Measurements from ENCODE around the gene RBM6. TPM values are rescaled to one million over a fixed set of nuclear protein-coding genes. Genes with fewer than 3 reads are reported as not detected.

The RBM6 gene
- total and polyA plus RNA-seq, 2 of the 4 experiments (the other 2 are of a cell fraction) = 38.5 to 64.6 TPM

DNA sequence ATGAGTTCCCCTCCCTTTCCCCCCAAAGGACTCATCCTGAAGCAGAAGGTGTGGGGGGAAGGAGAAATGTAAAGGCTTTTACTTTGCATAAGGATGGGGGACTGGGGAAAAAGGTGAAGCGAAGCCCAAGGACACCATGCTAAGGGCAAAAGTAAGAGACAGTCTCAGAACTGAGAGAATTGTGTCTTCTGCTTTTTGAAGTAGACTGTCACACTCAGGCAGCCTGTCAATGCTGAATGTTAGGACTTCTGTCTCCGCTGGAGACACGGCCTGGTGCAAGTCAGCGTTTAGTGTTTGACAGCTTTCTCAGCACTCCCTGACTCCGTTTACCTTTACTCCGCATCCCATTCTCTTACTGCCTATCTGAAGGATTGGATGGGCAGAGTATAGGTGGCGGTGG, 162.6 kb downstream of the RBM6 start (continued):
- TF ChIP-seq FOS (IDR thresholded peaks at IDR 0.05; ENCODE audit: low read depth, low read length) (no peak), CEBPB (IDR thresholded peaks at IDR 0.05; ENCODE audit: low read depth, low read length) (no peak), MAFK (IDR thresholded peaks at IDR 0.05; ENCODE audit: low read depth, low read length) (no peak), MAZ (IDR thresholded peaks at IDR 0.05; ENCODE audit: borderline replicate concordance, low read depth, low read length) (no peak), RAD21 (IDR thresholded peaks at IDR 0.05; ENCODE audit: low read length) (no peak)

- dilution Hi-C loops (cut with HindIII; ENCODE audit: low sequenced_read_pairs, unreplicated experiment) = no loop called here
- no peak overlapping the region for H2BK20ac ChIP-seq (ENCODE audit: low read depth, low read length)
- no peak overlapping the region for H4K8ac ChIP-seq (ENCODE audit: low read depth in 2 of 2, low read length in 2 of 2)
- no TSS peak for BruUV-seq (replicated peaks)
- ChIA-PET CTCF (no interaction called here), POLR2A (ENCODE audit: unreplicated experiment) (no interaction called here)
- in situ Hi-C loops (cut with MboI; ENCODE audit: low sequenced_read_pairs) = no loop called here
- H3K14ac ChIP-seq (replicated peaks; ENCODE audit: low read depth, low read length) = no peak overlapping the region
- no peak overlapping the region for H3K4me3 ChIP-seq (ENCODE audit: insufficient read depth, low read depth, low read length)
- no peak overlapping the region for H3K4ac ChIP-seq (ENCODE audit: low read depth, low read length)
- ATAC-seq (ENCODE audit: low read depth) (no peak), DNase-seq (no peak)
- TF ChIP-seq MAZ (IDR thresholded peaks at IDR 0.05; ENCODE audit: borderline replicate concordance, low read depth, low read length) (no peak), RCOR1 (IDR thresholded peaks at IDR 0.05; ENCODE audit: insufficient replicate concordance, low read length) (no peak), FOS (IDR thresholded peaks at IDR 0.05; ENCODE audit: low read depth, low read length) (no peak), SMC3 (IDR thresholded peaks at IDR 0.05; ENCODE audit: low read depth, low read length) (no peak), BHLHE40 (IDR thresholded peaks at IDR 0.05; ENCODE audit: low read depth, low read length) (no peak), RFX5 (IDR thresholded peaks at IDR 0.05; ENCODE audit: low read depth, low read length) (no peak), MAFK (IDR thresholded peaks at IDR 0.05; ENCODE audit: low read depth, low read length) (no peak), ELK1 (IDR thresholded peaks at IDR 0.05; ENCODE audit: borderline replicate concordance, low read depth, low read length) (no peak)
- TF ChIP-seq, protein P1, sequence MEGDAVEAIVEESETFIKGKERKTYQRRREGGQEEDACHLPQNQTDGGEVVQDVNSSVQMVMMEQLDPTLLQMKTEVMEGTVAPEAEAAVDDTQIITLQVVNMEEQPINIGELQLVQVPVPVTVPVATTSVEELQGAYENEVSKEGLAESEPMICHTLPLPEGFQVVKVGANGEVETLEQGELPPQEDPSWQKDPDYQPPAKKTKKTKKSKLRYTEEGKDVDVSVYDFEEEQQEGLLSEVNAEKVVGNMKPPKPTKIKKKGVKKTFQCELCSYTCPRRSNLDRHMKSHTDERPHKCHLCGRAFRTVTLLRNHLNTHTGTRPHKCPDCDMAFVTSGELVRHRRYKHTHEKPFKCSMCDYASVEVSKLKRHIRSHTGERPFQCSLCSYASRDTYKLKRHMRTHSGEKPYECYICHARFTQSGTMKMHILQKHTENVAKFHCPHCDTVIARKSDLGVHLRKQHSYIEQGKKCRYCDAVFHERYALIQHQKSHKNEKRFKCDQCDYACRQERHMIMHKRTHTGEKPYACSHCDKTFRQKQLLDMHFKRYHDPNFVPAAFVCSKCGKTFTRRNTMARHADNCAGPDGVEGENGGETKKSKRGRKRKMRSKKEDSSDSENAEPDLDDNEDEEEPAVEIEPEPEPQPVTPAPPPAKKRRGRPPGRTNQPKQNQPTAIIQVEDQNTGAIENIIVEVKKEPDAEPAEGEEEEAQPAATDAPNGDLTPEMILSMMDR (conservative IDR thresholded peaks at IDR 0.05; ENCODE audit: low read depth, low read length) = no peak
- no peaks in the 10 kb centered on the region for H3K9me1 ChIP-seq (ENCODE audit: insufficient read depth, low read length)
- H3K79me1 ChIP-seq (ENCODE audit: low read depth in 1 of 2, low read length in 2 of 2) = peaks cover 28 to 38% of the 10 kb centered on the region in 2 experiments
- no peak overlapping the region for H4K91ac ChIP-seq (ENCODE audit: insufficient read depth, low read depth, low read length)
- no peak overlapping the region for H2AK5ac ChIP-seq (ENCODE audit: low read depth, low read length)
- H2AK9ac ChIP-seq (replicated peaks; ENCODE audit: low read depth, low read length, poor library complexity) = no peak overlapping the region
- intact Hi-C loops (cut with micrococcal nuclease) = no loop called here
- no peak overlapping the region for H4K5ac ChIP-seq (ENCODE audit: low read depth, low read length)
- no peaks in the 10 kb centered on the region for H3K9me3 ChIP-seq (ENCODE audit: control insufficient read depth, insufficient read depth, low read length)
- no peak overlapping the region for H2BK120ac ChIP-seq (ENCODE audit: low read depth, low read length)
- no peak overlapping the region for H2AFZ ChIP-seq (replicated peaks; ENCODE audit: low read length, poor library complexity)
- no peaks in the 10 kb centered on the region for H3K4me1 ChIP-seq (ENCODE audit: control insufficient read depth, insufficient read depth, low read length)
- H3K36me3 ChIP-seq (ENCODE audit: control insufficient read depth, insufficient read depth, low read length) = peaks cover 79% of the 10 kb centered on the region
- H3K18ac ChIP-seq (ENCODE audit: low read depth, low read length) = no peak overlapping the region
- H2BK15ac ChIP-seq (ENCODE audit: low read depth, low read length) = no peak overlapping the region
- H3K27me3 ChIP-seq (ENCODE audit: control insufficient read depth, insufficient read depth, low read length) = no peaks in the 10 kb centered on the region
- no peak overlapping the region for H3K56ac ChIP-seq (ENCODE audit: extremely low read depth, insufficient read depth, low read length)
- peaks cover 12% of the 10 kb centered on the region for H4K20me1 ChIP-seq (ENCODE audit: insufficient read depth, low read length)
- H3K23ac ChIP-seq (ENCODE audit: low read depth, low read length) = no peak overlapping the region
- no peak overlapping the region for H3K9ac ChIP-seq (ENCODE audit: low read depth, low read length)
- no CpG with 5 or more reads among the region's 5 CpGs for WGBS, 2 experiments (ENCODE audit: extremely low coverage in 2 of 2, insufficient read length in 1 of 2)
- H3K27ac ChIP-seq (ENCODE audit: insufficient read depth, low read length) = no peak overlapping the region
- no peak overlapping the region for H2BK5ac ChIP-seq (ENCODE audit: low read depth, low read length, poor library complexity, severe bottlenecking)
- H3K4me2 ChIP-seq (ENCODE audit: low read depth, low read length) = no peak overlapping the region
These were observed 171.8 kb downstream of the RBM6 start for GRCh38 chr3:50111757-50112156.
